GM12878 (cell line): ENCODE data around the gene TPR. TPM values are rescaled to one million over a fixed set of nuclear protein-coding genes. Genes with fewer than 3 reads are reported as not detected.

Source experiments
- ATAC-seq: fragments of 200-7000 bp; cut with Tn5 transposase; 3 replicates; pipeline ENCODE4 v1.9.1; 2020; ENCODE audit warnings: mild to moderate bottlenecking, moderate library complexity
- BruUV-seq: library from RNA; stranded (reverse); fragments of 400-500 nt; replicated peaks from 2 replicates; lab custom pipeline; 2021; lab: Mats Ljungman, UMichigan
- CTCF ChIA-PET: fragments of 300-600 bp; sonication (Branson Sonifier 250); formaldehyde crosslinking; extraction: SDS; loops from one replicate; lab custom pipeline; 2021; ENCODE audit warnings: inconsistent platforms; lab: Yijun Ruan, JAX
- POLR2A ChIA-PET: fragments of 350-600 bp; formaldehyde crosslinking; extraction: SDS; loops from one replicate; lab custom pipeline; 2021; ENCODE audit warnings: inconsistent platforms; lab: Charles Lee
- RAD21 ChIA-PET: fragments of 300-600 bp; sonication (Branson Sonifier 250); formaldehyde crosslinking; loops from one replicate; lab custom pipeline; 2023; ENCODE audit warnings: antibody characterized with exemption; ENCODE audit not compliant: unreplicated experiment; lab: Charles Lee
- SMC1A ChIA-PET: fragments of 300-600 bp; sonication (Branson Sonifier 250); formaldehyde crosslinking; loops from one replicate; lab custom pipeline; 2023; ENCODE audit not compliant: unreplicated experiment, uncharacterized antibody; lab: Charles Lee
- DNase-seq: peaks from one replicate; pipeline ENCODE4 v3.0.0-alpha.2; 2011; ENCODE audit warnings: low read depth, low spot score
- FAIRE-seq: peaks from 3 replicates; lab custom pipeline; 2011; peaks lifted over from hg19 to GRCh38; lab: Jason Lieb, UNC
- H2AFZ ChIP-seq: 2 replicates; pipeline ENCODE4 v1.6.0; 2011; ENCODE audit warnings: low read depth, low read length, control low read depth; ENCODE audit not compliant: control insufficient read depth
- H3K27ac ChIP-seq: 2 replicates; pipeline ENCODE4 v1.5.1; 2011; ENCODE audit warnings: control low read depth; ENCODE audit not compliant: control insufficient read depth, insufficient read depth
- H3K27me3 ChIP-seq, 2 experiments: replicated peaks in 1 of 2; 2 replicates each; pipeline versions ENCODE4 v1.6.0 to v1.6.1; 2011; ENCODE audit warnings: low read length in 1 of 2; ENCODE audit not compliant: control insufficient read depth in 2 of 2, insufficient read depth in 2 of 2
- H3K36me3 ChIP-seq, 2 experiments: 2 replicates each; pipeline ENCODE4 v1.5.1; 2011; ENCODE audit warnings: low read length in 1 of 2; ENCODE audit not compliant: control insufficient read depth in 2 of 2, insufficient read depth in 2 of 2
- H3K4me1 ChIP-seq: 2 replicates; pipeline ENCODE4 v1.6.1; 2011; ENCODE audit warnings: mild to moderate bottlenecking, low read length, moderate library complexity, mixed read lengths; ENCODE audit not compliant: control insufficient read depth, insufficient read depth
- H3K4me2 ChIP-seq: 2 replicates; pipeline ENCODE4 v1.6.0; 2011; ENCODE audit warnings: control low read depth; ENCODE audit not compliant: control insufficient read depth, insufficient read depth
- H3K4me3 ChIP-seq: fragments of 200-600 bp; sonication (generic); 2 replicates; pipeline ENCODE4 v1.5.1; 2016
- H3K79me2 ChIP-seq: 2 replicates; pipeline ENCODE4 v1.6.0; 2011; ENCODE audit warnings: low read length; ENCODE audit not compliant: control insufficient read depth, insufficient read depth
- H3K9ac ChIP-seq: 2 replicates; pipeline ENCODE4 v1.8.0; 2011; ENCODE audit warnings: low read length, control low read depth, mixed read lengths; ENCODE audit not compliant: control insufficient read depth, insufficient read depth
- H3K9me3 ChIP-seq: replicated peaks from 3 replicates; pipeline ENCODE4 v1.5.1; 2011; ENCODE audit warnings: mild to moderate bottlenecking, low read length; ENCODE audit not compliant: control insufficient read depth, insufficient read depth
- H4K20me1 ChIP-seq: 2 replicates; pipeline ENCODE4 v1.6.0; 2011; ENCODE audit not compliant: control insufficient read depth, insufficient read depth
- GABPA ChIP-seq: IDR thresholded peaks from 2 replicates; pipeline ENCODE4 v1.6.1; 2014; ENCODE audit warnings: antibody characterized with exemption, low read depth, mild to moderate bottlenecking, inconsistent platforms
- MTA3 ChIP-seq: IDR thresholded peaks from 2 replicates; pipeline ENCODE4 v1.6.1; 2012; ENCODE audit warnings: low read length, inconsistent platforms, borderline replicate concordance
- YBX1 ChIP-seq: fragments of 450-650 bp; IDR thresholded peaks from 2 replicates; pipeline ENCODE4 v1.6.1; 2016; ENCODE audit warnings: antibody characterized with exemption
- ZNF207 ChIP-seq: fragments of 450-650 bp; IDR thresholded peaks from 2 replicates; pipeline ENCODE4 v1.6.1; 2014; ENCODE audit warnings: antibody characterized with exemption, mild to moderate bottlenecking, borderline replicate concordance
- WGBS: methylation state at CpG from one replicate; pipeline ENCODE4 v1.1.6; 2016; ENCODE audit warnings: low lambda C conversion rate; ENCODE audit not compliant: insufficient replicate concordance, insufficient coverage; ENCODE audit errors: missing lambda C conversion rate; 5-methylcytosine and 5-hydroxymethylcytosine counted together
- in situ Hi-C: fragments of 300-500 bp; cut with MboI; formaldehyde crosslinking; loops from 9 replicates; pipeline ENCODE4 v1.14.3; 2018; ENCODE audit warnings: mixed read lengths
- intact Hi-C: fragments of 100-400 bp; cut with micrococcal nuclease; formaldehyde crosslinking; loops from one replicate; pipeline ENCODE4 v1.14.2; 2022; ENCODE audit not compliant: unreplicated experiment
- polyA plus RNA-seq, 11 experiments: library from polyadenylated mRNA; depleted of rRNA in 4 of 11; unstranded in 6 of 11; stranded (reverse) in 5 of 11; fragments of >200 nt; fragmentation: Nextera tagmentation in 4 of 11; fragmentation: Illumina TruSeq in 1 of 11; extraction: Ambion mirVana in 4 of 11; extraction: Trizol in 1 of 11; gene quantifications; 1 replicate in 1 of 11; 2 replicates in 10 of 11; pipeline versions ENCODE4 v1.2.1 to v1.2.3, GENCODE V29; 2011 to 2016; ENCODE audit warnings: inconsistent platforms in 2 of 11, missing spikeins in 2 of 11, low read depth in 1 of 11
- total RNA-seq, 4 experiments: library from RNA; depleted of rRNA in 3 of 4; stranded (reverse); fragments of >200 nt in 3 of 4; fragmentation: Illumina TruSeq in 1 of 4; extraction: Trizol in 1 of 4; gene quantifications; 2 replicates each; pipeline versions ENCODE4 v1.2.1 to v1.2.3, GENCODE V29; 2013 to 2021
- TF ChIP-seq, protein P1 (sequence below), 3 experiments: IDR thresholded peaks in 2 of 3; conservative IDR thresholded peaks in 1 of 3; 2 replicates each; pipeline ENCODE4 v1.5.1; 2011; ENCODE audit warnings: low read depth in 3 of 3, low read length in 3 of 3, mild to moderate bottlenecking in 3 of 3, control low read depth in 2 of 3, moderate library complexity in 2 of 3, inconsistent platforms in 1 of 3, mixed read lengths in 1 of 3; ENCODE audit not compliant: control insufficient read depth in 2 of 3, insufficient read depth in 1 of 3; ENCODE audit errors: extremely low read depth in 1 of 3

Gene TPR
- total and polyA plus RNA-seq, 10 of the 15 experiments (the other 5 are each of a cell fraction or from before 2014, with no cell fraction given), result 30.9 to 122 (median 92.2) TPM

DNA sequence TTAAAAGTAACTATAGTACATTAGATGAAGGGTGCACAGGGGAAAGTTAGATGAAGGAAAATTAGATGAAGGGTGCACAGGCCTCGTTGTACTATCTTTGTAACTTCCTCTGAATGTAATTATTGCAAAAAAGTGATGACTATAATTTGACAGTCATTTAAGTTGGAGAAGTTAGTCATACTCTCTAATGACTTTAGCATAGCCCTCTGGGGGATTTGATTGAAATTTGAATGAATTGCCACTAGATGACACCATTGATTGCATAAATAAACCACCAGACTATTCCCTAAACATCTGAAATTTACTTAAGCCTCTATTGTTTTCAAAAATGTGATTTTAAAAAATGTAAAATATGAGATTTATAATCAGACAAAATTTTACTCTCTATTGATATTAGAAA, 102.6 kb downstream of the TPR start (continued):
- TF ChIP-seq, protein P1, sequence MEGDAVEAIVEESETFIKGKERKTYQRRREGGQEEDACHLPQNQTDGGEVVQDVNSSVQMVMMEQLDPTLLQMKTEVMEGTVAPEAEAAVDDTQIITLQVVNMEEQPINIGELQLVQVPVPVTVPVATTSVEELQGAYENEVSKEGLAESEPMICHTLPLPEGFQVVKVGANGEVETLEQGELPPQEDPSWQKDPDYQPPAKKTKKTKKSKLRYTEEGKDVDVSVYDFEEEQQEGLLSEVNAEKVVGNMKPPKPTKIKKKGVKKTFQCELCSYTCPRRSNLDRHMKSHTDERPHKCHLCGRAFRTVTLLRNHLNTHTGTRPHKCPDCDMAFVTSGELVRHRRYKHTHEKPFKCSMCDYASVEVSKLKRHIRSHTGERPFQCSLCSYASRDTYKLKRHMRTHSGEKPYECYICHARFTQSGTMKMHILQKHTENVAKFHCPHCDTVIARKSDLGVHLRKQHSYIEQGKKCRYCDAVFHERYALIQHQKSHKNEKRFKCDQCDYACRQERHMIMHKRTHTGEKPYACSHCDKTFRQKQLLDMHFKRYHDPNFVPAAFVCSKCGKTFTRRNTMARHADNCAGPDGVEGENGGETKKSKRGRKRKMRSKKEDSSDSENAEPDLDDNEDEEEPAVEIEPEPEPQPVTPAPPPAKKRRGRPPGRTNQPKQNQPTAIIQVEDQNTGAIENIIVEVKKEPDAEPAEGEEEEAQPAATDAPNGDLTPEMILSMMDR (IDR thresholded peaks at IDR 0.05 in 2 of 3, conservative IDR thresholded peaks at IDR 0.05 in 1 of 3; ENCODE audit: control insufficient read depth in 2 of 3, extremely low read depth in 1 of 3, insufficient read depth in 1 of 3, low read depth in 3 of 3, low read length in 3 of 3), result peak in 1 of 3 experiments; percentile 24; a peak in 2 of 6 replicates
- TF ChIP-seq YBX1, result no peak
- TF ChIP-seq GABPA, result no peak

DNA sequence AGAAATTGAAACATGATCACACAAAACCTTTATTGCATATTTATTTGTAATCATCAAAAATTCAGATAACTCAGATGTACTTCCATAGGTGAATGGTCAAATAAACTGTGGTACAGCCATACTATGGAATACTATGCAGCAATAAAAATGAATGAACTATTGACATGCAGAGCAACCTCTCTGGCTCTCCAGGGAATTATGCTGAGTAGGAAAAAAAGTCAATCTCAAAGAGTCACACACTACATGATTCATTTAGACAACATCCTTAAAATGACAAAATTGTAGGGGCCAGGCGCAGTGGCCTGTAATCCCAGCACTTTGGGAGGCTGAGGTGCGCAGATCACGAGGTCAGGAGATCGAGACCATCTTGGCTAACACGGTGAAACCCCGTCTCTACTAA, 104.0 kb downstream of the TPR start:
- H3K9ac ChIP-seq, result no peak overlapping the region
- H2AFZ ChIP-seq, result no peak overlapping the region
- no peak overlapping the region for H3K4me2 ChIP-seq
- in situ Hi-C loops (no loop called here), intact Hi-C loops (no loop called here)
- no peaks in the 10 kb centered on the region for H3K4me1 ChIP-seq
- no peaks in the 10 kb centered on the region for H3K79me2 ChIP-seq
- 44% methylated on average over 6 of the region's 6 CpGs for WGBS
- H3K9me3 ChIP-seq, result no peaks in the 10 kb centered on the region
- DNase-seq (no peak), FAIRE-seq (no peak), ATAC-seq (no peak)
- ChIA-PET CTCF (no interaction called here), POLR2A (no interaction called here), SMC1A (no interaction called here), RAD21 (no interaction called here)
- H3K4me3 ChIP-seq, result no peak overlapping the region
- H3K27ac ChIP-seq, result no peak overlapping the region
- no TSS peak for BruUV-seq
- H3K27me3 ChIP-seq, result no peaks in the 10 kb centered on the region
- TF ChIP-seq MTA3 (no peak), ZNF207 (no peak)
- no peaks in the 10 kb centered on the region for H4K20me1 ChIP-seq
- no peaks in the 10 kb centered on the region for H3K36me3 ChIP-seq

Other genes starting within 250 kb of the TPR start
- 0.05 and 0.06 TPM in 2 replicates for gene PRG4, start 79.0 kb downstream of the TPR start, total RNA-seq (2014; rRNA removed)
- gene PRG4, start 79.0 kb downstream of the TPR start, total RNA-seq (2014; rRNA removed; fragmentation: Illumina TruSeq; extraction: Trizol), result not detected in 2 replicates
- 0.03 and 0.05 TPM in 2 replicates for gene PRG4, start 79.0 kb downstream of the TPR start, total RNA-seq (2021)
- 0.18 and 0.19 TPM in 2 replicates for gene PRG4, start 79.0 kb downstream of the TPR start, polyA plus RNA-seq (2011; rRNA removed)
- not detected in 2 replicates for gene PRG4, start 79.0 kb downstream of the TPR start, polyA plus RNA-seq (2014; fragmentation: Illumina TruSeq; extraction: Trizol)
- under 1 TPM; 0.03 to 0.05 TPM for gene PRG4, start 79.0 kb downstream of the TPR start, polyA plus RNA-seq (2014; fragmentation: Nextera tagmentation; extraction: Ambion mirVana)
- gene PRG4, start 79.0 kb downstream of the TPR start, polyA plus RNA-seq (2014; rRNA removed), result 0.05 TPM in 1 of 2 replicates, not detected in the other
- gene PRG4, start 79.0 kb downstream of the TPR start, polyA plus RNA-seq (2016; fragmentation: Nextera tagmentation; extraction: Ambion mirVana), result not detected
- 10.6 and 10.7 TPM in 2 replicates for gene ODR4, start 585 bp upstream of the TPR start, total RNA-seq (2014; rRNA removed)
- 15.1 and 16.3 TPM in 2 replicates for gene ODR4, start 585 bp upstream of the TPR start, total RNA-seq (2014; rRNA removed; fragmentation: Illumina TruSeq; extraction: Trizol)
- gene ODR4, start 585 bp upstream of the TPR start, total RNA-seq (2021), result 12.3 TPM in 2 replicates
- 14.1 and 26.1 TPM in 2 replicates for gene ODR4, start 585 bp upstream of the TPR start, polyA plus RNA-seq (2011; rRNA removed)
- gene ODR4, start 585 bp upstream of the TPR start, polyA plus RNA-seq (2014; fragmentation: Illumina TruSeq; extraction: Trizol), result 11.8 and 16.3 TPM in 2 replicates
- gene ODR4, start 585 bp upstream of the TPR start, polyA plus RNA-seq (2014; fragmentation: Nextera tagmentation; extraction: Ambion mirVana), result 10 to 100 TPM; 12.6 to 15.4 TPM
- gene ODR4, start 585 bp upstream of the TPR start, polyA plus RNA-seq (2014; rRNA removed), result 10.4 and 11.0 TPM in 2 replicates
- gene ODR4, start 585 bp upstream of the TPR start, polyA plus RNA-seq (2016; fragmentation: Nextera tagmentation; extraction: Ambion mirVana), result 10 to 100 TPM; 19.3 to 19.4 TPM
- not detected in 2 replicates for gene PDC, start 85.9 kb upstream of the TPR start, total RNA-seq (2014; rRNA removed)
- not detected in 2 replicates for gene PDC, start 85.9 kb upstream of the TPR start, total RNA-seq (2014; rRNA removed; fragmentation: Illumina TruSeq; extraction: Trizol)
- gene PDC, start 85.9 kb upstream of the TPR start, total RNA-seq (2021), result not detected in 2 replicates
- not detected in 2 replicates for gene PDC, start 85.9 kb upstream of the TPR start, polyA plus RNA-seq (2011; rRNA removed)
- gene PDC, start 85.9 kb upstream of the TPR start, polyA plus RNA-seq (2014; fragmentation: Illumina TruSeq; extraction: Trizol), result not detected in 2 replicates
- gene PDC, start 85.9 kb upstream of the TPR start, polyA plus RNA-seq (2014; fragmentation: Nextera tagmentation; extraction: Ambion mirVana), result under 1 TPM in 1 of 2 experiments, not detected in 1; 0.11 TPM
- not detected in 2 replicates for gene PDC, start 85.9 kb upstream of the TPR start, polyA plus RNA-seq (2014; rRNA removed)
- not detected for gene PDC, start 85.9 kb upstream of the TPR start, polyA plus RNA-seq (2016; fragmentation: Nextera tagmentation; extraction: Ambion mirVana)